ENCODE measurements around the gene RAB35. TPM values are rescaled to one million over a fixed set of nuclear protein-coding genes. Genes with fewer than 3 reads are reported as not detected.
A peak's percentile ranks its signal among the peaks of the same experiment; 100 is the strongest.

RAB35 gene
- total RNA-seq, 1 donor from 2014 or later: 26.9 TPM

DNA sequence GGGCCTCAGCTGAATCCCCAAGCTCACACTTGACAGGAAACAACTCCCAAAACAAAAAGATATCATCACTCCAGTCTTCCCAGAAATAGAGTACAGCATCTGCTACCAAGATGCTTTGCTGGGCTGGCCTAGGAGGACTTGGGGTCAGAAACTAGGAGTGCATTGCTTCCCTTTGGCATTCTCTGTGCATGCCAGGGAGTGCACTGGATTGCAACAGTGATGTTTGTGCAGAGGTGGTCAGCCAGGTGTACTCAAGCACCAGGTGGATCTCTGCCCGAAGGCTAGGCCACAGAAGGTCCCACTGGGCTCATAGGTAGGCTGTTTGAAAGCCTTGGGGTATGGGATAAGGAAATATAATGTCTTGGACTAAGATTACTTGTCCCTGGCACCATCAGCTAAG is 51.1 kb downstream of the RAB35 start:
- TF ChIP-seq, protein P1, sequence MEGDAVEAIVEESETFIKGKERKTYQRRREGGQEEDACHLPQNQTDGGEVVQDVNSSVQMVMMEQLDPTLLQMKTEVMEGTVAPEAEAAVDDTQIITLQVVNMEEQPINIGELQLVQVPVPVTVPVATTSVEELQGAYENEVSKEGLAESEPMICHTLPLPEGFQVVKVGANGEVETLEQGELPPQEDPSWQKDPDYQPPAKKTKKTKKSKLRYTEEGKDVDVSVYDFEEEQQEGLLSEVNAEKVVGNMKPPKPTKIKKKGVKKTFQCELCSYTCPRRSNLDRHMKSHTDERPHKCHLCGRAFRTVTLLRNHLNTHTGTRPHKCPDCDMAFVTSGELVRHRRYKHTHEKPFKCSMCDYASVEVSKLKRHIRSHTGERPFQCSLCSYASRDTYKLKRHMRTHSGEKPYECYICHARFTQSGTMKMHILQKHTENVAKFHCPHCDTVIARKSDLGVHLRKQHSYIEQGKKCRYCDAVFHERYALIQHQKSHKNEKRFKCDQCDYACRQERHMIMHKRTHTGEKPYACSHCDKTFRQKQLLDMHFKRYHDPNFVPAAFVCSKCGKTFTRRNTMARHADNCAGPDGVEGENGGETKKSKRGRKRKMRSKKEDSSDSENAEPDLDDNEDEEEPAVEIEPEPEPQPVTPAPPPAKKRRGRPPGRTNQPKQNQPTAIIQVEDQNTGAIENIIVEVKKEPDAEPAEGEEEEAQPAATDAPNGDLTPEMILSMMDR (IDR thresholded peaks at IDR 0.05; ENCODE audit: insufficient read depth, low read length, severe bottlenecking): no peak
- Histone ChIP-seq H3K27me3 (ENCODE audit: control insufficient read depth, insufficient read depth, low read length) (no peaks in the 10 kb centered on the region), H3K36me3 (ENCODE audit: control insufficient read depth, insufficient read depth, low read length) (peaks cover 4% of the 10 kb centered on the region), H3K4me3 (ENCODE audit: low read depth, low read length) (no peak overlapping the region)
- DNase-seq (ENCODE audit: low read depth): no peak
- FAIRE-seq: no peak

DNA sequence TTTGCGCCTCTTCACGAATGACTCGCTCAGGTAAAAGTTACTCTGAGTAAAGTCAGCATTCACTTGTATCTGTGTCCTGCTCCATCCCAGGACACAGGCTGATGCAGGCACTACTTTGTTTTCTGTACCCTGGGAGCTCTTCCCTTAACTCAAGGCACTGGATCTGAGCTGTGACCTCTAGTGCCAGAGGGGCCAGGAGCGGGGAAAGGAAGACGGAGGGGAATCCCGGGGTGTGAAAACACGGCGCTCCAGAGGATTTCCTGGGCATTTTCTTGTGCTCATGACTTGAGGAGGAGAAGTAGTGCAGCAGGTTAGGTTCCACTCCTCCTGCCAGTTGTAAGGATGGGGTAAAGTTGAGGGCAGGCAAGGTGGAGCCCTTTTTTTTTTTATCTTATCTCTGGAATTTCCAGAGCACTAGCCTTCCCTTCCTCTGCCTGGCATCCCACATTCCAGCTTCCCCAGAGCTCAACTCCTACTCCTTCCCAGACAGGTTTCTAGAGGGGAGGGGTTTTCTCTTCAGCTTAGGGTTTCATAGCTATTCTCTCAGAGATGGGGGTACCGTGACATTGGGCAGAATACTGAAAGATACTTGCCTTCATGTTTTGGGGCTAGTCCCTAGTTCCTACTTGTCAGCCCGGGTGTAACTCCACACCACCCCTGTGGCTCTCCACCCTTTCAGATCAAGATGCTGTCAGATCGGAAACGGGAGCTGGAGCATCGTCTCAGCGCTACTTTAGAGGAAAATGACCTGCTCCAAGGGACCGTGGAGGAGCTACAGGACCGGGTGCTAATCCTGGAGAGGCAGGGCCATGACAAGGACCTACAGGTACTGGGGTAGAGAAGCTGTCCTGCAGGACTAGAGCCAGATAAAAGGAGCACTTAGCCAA is 52.3 kb downstream of the RAB35 start:
- no peak for FAIRE-seq
- peaks cover 4% of the 10 kb centered on the region for H3K36me3 ChIP-seq (ENCODE audit: control insufficient read depth, insufficient read depth, low read length)
- no peaks in the 10 kb centered on the region for H3K27me3 ChIP-seq (ENCODE audit: control insufficient read depth, insufficient read depth, low read length)
- TF ChIP-seq, protein P1 (IDR thresholded peaks at IDR 0.05; ENCODE audit: insufficient read depth, low read length, severe bottlenecking): no peak
- H3K4me3 ChIP-seq (ENCODE audit: low read depth, low read length): no peak overlapping the region
- no peak for DNase-seq (ENCODE audit: low read depth)

DNA sequence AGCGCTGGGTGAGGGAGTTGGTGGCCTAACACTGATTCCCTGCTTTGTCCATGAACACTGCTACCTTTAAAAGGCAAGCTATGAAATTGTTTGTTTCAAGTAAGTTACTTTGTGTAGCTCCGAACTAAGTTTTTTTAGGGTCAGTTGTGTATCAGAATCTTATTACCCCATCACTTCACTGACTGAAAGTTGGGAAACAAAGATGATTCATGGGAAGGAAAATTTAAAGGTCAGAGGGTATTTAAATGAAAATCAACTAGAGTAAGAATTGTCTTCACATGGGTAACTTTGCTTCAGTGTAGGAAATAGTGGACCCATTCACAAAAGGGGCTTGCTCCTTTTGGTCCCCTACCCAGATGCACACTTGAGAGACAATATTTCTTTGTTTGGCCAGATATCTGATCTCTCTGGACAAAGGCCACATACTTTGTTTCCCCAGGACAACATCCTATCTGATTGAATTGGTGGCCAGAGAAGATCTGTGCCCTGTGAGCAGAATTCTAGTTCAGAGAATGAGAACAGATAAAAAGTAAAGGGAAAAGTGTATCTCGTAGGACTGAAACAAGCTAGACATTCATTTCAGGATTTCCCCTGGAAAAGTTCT is 53.5 kb downstream of the RAB35 start:
- peaks cover 4% of the 10 kb centered on the region for H3K36me3 ChIP-seq (ENCODE audit: control insufficient read depth, insufficient read depth, low read length)
- TF ChIP-seq, protein P1 (IDR thresholded peaks at IDR 0.05; ENCODE audit: insufficient read depth, low read length, severe bottlenecking): no peak
- FAIRE-seq: no peak
- H3K27me3 ChIP-seq (ENCODE audit: control insufficient read depth, insufficient read depth, low read length): no peaks in the 10 kb centered on the region
- DNase-seq (ENCODE audit: low read depth): peak; percentile 36
- H3K4me3 ChIP-seq (ENCODE audit: low read depth, low read length): no peak overlapping the region

DNA sequence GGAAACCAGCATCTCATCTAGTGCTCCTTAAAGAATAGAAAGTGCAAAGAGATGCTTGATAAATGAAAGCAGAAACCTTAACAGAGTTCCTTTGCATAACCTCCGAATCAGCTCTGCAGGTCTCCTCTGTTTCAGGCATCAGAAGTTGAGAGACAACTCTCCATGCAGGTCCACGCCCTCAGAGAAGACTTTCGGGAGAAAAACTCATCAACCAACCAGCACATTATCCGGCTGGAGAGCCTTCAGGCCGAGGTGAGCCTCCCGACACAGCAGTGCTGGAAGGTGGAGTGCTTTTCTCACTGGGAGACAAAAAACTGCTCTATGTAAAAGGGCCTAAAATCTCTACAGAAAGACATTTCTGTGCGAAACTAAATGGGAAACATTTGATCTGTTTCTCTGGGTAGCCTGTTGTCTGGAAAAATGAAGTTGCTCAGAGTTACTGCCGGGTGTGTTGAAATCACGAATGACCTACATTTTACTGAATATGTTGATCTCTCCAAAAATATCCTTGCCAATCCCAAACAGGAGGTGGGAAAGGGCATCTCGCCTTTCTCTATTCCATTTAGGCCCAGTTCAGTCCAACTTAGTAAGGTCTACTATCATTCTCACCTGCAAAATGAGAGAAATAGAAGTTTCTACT is 54.9 kb downstream of the RAB35 start:
- FAIRE-seq (no peak), DNase-seq (ENCODE audit: low read depth) (no peak)
- Histone ChIP-seq H3K36me3 (ENCODE audit: control insufficient read depth, insufficient read depth, low read length) (peaks cover 3% of the 10 kb centered on the region), H3K4me3 (ENCODE audit: low read depth, low read length) (no peak overlapping the region), H3K27me3 (ENCODE audit: control insufficient read depth, insufficient read depth, low read length) (no peaks in the 10 kb centered on the region)
- TF ChIP-seq, protein P1 (IDR thresholded peaks at IDR 0.05; ENCODE audit: insufficient read depth, low read length, severe bottlenecking): no peak

DNA sequence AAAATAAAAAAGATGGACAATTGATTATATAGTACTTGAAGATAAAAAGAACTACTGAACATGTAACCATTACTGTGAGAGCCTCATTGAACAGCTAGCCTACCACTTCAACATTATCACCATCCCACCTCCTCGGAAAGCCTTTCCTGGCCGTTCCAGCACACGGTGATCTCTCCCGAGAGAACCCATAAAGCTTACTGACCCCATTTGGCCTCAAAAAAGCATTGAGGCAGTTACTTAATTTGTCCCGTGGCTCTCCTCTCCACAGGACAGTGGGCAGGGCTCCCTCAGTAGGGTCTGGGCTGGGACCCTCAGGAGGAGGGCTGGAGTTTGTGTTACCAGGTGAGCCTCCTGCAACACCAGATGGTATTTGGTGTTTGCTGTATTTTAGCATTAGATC is 55.8 kb downstream of the RAB35 start:
- TF ChIP-seq, protein P1 (IDR thresholded peaks at IDR 0.05; ENCODE audit: insufficient read depth, low read length, severe bottlenecking): no peak
- FAIRE-seq: no peak
- DNase-seq (ENCODE audit: low read depth): no peak
- Histone ChIP-seq H3K4me3 (ENCODE audit: low read depth, low read length) (no peak overlapping the region), H3K27me3 (ENCODE audit: control insufficient read depth, insufficient read depth, low read length) (no peaks in the 10 kb centered on the region), H3K36me3 (ENCODE audit: control insufficient read depth, insufficient read depth, low read length) (peaks cover 3% of the 10 kb centered on the region)

Data from bronchial epithelial cell (primary cell).